ENCODE results near the gene BTN3A1.
"Not testable (repeated sequence)": the region's sequence is repeated elsewhere in the genome, so short reads cannot be mapped to it uniquely, and the experiment has no call there.

Gene BTN3A1

GRCh38 chr6:26441977-26442376, 39.9 kb downstream of the BTN3A1 start:
- no peak for DNase-seq (ENCODE audit: low read depth)

DNA sequence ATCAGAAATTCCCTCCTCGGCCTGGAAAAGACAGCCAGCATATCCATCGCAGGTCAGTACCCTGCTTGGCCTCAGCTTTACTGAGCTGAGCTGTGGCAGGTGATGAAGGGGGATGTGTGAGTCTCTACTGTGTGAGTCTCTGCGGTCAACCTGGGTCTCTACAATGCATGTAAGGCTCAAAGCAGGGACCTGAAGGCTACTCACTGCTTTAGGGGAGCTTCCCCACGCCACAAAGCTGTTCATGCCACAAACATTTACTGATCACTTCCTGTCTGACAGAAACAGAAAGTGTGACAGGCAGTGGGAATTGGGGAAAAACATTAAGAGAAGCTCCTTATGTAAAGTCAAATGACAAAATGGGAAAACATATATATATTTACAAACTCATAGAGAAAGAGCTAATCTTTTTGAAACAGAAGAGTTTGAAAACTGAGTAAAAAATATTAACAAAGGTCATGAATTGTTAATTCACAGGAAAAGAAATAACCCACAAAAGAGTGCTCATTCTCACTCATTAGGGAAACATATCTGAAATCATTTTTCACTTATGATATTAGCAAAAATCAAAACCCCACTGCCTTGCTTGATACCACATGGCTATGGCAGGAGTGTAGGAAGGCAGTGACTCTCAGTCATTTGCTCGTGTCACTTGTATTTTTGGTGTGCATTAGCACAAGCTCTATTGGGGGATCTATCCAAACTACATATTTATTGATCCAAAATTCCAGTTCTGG, 44.0 kb downstream of the BTN3A1 start:
- DNase-seq (ENCODE audit: low read depth), result no peak

GRCh38 chr6:26447257-26447656, 45.2 kb downstream of the BTN3A1 start:
- no peak for DNase-seq (ENCODE audit: low read depth)

GRCh38 chr6:26450240-26450639, 48.2 kb downstream of the BTN3A1 start:
- no peak for DNase-seq (ENCODE audit: low read depth)

DNA sequence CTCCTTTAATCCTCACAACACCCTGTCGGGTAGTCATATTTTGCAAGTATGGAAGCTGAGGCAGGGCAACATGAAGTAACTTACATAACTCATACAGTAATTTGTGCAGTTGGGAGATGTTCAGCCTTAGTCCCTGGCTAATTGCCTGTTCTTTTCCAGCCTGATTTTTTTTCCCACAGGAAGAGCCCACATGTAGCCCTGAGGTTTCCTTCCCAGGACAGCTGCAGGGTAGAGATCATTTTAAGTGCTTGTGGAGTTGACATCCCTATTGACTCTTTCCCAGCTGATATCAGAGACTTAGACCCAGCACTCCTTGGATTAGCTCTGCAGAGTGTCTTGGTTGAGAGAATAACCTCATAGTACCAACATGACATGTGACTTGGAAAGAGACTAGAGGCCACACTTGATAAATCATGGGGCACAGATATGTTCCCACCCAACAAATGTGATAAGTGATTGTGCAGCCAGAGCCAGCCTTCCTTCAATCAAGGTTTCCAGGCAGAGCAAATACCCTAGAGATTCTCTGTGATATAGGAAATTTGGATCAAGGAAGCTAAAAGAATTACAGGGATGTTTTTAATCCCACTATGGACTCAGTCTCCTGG, 50.7 kb downstream of the BTN3A1 start:
- no peak for DNase-seq (ENCODE audit: low read depth)

- no peak for DNase-seq (ENCODE audit: low read depth)
These were observed 52.6 kb downstream of the BTN3A1 start for GRCh38 chr6:26454631-26455030.

GRCh38 chr6:26455357-26455970, 53.4 kb downstream of the BTN3A1 start:
- no peak for DNase-seq (ENCODE audit: low read depth)

- DNase-seq (ENCODE audit: low read depth), result no peak
These were observed 55.3 kb downstream of the BTN3A1 start for GRCh38 chr6:26457264-26457805.

GRCh38 chr6:26457806-26458688, 56.0 kb downstream of the BTN3A1 start, which contains the start of gene BTN2A1:
Gene BTN2A1, plus strand, starts transcription at chr6:26457955. Its CDS starts 682 bp downstream, at chr6:26458637.
- peak; percentile 91 for DNase-seq (ENCODE audit: low read depth)

GRCh38 chr6:26459023-26459810, 57.1 kb downstream of the BTN3A1 start:
- no peak for DNase-seq (ENCODE audit: low read depth)

GRCh38 chr6:26461353-26461752, 59.3 kb downstream of the BTN3A1 start:
- DNase-seq (ENCODE audit: low read depth), result not testable (repeated sequence)

- DNase-seq (ENCODE audit: low read depth), result no peak
These were observed 61.9 kb downstream of the BTN3A1 start for GRCh38 chr6:26464014-26464413.

DNA sequence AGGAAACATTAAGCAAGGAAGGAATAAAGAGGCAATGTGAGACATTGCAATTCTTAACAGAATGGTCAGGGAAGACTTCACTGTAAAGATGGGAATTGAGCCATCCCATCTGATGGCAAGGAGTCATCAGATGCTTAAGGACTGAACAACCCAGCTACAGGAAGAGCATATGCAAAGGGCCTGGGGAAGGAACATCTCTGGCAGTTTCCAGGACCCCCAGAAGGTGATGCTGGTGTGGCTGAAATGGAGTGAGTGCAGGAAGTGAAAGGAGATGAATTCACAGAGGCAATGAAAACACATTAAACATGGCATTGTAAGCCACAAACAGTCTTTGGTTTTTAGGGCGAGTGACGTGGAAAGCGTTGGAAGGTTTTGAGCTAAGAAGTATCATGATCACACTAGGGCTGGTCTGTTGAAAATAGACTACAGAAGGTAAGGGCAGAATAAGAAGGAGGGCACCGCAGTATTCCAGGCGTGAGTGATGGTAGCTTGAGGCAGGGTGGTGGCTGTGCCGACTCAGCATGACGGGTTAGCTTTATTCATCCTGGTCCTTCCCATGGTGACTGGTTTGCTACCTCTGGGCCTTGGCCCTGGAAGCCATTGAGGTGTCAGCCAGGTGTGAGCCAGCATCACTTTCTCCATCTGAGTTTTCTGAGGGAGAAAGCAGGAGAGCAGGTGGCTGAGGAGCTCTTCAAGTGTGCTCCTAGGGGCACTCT, 62.5 kb downstream of the BTN3A1 start:
- DNase-seq (ENCODE audit: low read depth), result no peak

Measured in amniotic epithelial cell (primary cell).